GM19240 (cell line): Measurements from ENCODE around the gene HPS1.
"Not testable (repeated sequence)": the region's sequence is repeated elsewhere in the genome, so short reads cannot be mapped to it uniquely, and the experiment has no call there.

Experiments used
- DNase-seq: peaks from one replicate; pipeline ENCODE4 v3.0.0; 2011; ENCODE audit warnings: low spot score; ENCODE audit not compliant: insufficient read length

The HPS1 gene

DNA sequence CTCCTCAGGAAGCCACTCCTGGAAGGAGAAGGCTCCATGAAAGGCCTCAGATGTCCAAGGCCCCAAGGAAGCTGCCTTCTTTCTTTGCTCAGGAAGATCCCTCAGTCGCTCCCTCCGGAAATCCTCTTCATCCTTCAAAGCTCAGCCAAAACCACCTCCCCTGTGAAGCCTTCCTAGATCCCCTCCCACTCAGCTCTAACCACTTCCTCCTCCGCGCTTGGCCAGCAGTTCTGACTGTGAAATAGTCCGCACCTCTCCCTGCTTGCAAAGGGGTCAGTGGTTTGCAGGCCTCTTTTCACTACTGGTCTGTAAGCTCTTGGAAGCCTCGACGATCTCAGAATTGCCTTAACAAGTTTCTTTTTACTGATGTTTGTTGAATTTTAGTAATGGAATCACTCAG, 55.7 kb downstream of the HPS1 start:
- no peak for DNase-seq

DNA sequence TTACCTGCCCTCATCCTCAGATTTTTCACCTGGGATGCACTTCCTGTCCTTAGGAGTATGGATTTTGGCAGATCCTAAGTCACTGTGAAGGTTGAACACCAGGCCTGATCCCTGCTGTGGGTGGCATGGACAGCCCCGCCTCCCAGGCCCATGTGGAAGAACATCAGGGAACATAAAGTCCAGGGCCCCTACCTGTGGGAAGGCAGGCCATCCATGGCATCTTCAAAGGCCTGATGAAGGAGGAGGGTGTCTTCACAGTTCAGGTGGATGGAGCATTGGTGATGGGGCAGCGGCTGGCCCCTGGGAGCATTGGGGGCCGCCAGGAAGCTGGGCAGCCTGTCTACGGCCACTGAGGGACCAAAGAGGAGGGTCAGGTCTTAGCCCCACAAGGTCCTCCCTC, 56.3 kb downstream of the HPS1 start:
- no peak for DNase-seq

DNA sequence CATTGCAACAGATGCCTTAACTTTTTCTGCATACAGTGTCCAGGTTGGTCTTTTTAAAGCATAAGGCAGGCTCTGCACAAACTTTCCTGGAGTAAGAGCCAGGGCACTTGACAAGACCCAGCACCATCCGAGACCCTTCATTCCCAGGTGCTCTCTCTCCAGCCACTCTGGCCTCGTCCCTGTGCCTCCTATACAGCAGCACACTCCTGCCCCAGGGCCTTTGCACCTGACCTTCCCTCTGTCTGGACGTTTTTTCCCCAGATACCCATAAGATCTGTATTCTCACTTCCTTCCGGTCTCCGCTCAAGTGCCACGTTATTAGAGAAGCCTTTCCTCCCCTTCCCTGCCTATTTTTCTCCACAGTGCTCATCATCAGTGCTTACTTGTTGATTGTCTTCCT, 57.3 kb downstream of the HPS1 start:
- DNase-seq = no peak

DNA sequence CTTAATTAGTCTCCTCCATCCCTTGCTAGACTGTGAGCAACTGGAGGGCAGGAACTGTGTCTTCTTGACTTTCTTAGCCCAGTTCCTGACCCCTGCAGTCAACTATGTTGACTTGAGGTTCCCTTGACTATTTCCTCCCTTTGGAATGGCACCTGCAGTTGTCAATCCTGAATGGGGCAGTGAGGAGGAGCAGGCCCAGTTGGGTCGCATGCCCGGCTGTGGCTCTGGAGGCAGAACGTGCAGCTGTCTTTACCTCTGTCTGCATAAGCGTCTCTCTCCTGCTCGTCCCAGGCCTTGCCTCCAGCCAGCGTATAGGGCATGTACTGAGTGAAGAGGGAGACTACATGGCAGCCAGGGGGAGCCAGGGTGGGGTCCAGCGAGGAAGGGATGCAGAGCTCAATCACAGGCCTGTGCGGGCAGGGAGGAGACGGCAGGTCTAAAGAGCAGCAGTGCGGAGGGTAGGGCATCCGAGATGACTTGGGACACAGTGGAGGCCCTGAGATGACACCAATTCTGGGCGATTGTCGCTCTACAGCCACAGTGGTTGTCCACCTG, 58.6 kb downstream of the HPS1 start:
- no peak for DNase-seq

DNA sequence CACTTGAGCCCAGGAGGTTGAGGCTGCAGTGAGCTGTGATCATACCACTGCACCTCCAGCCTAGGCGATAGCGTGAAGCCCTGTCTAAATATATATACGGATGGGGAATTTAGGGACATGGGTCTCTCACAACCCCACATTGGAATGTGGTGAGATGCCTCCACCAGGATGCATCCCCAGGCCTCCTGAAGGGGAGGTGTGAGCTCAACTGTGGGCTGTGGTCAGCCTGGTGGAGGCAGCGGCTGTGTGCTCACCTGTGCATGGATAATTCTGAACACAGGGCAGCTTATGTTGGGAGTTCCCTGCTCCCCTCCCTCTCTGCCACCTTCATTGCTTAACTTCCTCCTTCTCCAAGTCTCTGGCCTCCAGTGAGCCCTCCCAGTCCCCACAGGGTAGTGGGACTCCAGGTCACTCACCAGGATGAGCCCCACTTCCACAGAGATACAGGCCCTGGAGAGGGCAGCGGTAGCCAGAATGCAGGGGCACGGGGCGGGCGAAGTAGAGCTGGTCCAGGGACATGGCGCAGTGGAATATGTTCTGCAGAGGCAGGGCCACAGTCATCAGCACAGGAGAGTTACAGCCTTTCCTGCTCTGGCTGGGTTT, 62.1 kb downstream of the HPS1 start:
- DNase-seq = no peak

DNA sequence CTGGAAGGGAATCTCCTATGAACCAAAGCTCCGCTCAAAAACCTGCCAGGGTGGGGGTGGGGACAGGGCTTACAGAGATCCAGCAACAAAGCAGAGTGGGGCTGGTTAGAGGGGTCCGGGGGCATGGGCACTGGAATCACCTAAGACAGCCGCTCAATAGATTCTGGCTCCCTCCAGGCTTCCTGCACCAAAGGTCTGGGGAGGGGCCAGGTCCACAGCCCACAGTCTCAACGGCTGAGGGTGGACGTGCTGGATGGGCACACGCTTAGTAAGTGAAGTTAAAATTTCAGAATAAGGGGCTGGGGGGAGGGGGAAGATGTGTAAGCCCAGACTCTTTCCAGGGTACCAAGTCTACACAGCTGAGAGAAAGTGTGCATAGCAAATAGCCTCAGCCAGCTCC, 62.9 kb downstream of the HPS1 start:
- no peak for DNase-seq

DNA sequence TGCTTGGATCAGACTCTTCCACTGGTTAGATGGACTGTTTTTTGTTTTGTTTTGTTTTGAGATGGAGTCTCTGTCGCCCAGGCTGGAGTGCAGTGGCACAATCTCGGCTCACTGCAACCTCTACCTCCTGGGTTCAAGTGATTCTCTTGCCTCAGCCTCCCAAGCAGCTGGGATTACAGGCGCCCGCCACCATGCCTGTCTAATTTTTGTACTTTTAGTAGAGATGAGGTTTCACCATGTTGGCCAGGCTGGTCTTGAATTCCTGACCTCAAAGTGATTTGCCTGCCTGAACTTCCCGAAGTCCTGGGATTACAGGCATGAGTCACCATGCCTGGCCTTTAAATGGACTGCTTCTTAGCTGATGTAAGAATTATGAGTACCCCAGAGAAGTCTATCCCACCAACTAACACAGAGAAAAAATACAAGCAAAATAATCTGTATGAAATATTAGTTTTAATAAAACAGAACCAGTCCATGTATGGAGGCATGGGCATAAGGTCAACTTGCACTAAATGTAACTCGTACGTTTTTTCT, 63.5 kb downstream of the HPS1 start:
- not testable (repeated sequence) for DNase-seq

DNA sequence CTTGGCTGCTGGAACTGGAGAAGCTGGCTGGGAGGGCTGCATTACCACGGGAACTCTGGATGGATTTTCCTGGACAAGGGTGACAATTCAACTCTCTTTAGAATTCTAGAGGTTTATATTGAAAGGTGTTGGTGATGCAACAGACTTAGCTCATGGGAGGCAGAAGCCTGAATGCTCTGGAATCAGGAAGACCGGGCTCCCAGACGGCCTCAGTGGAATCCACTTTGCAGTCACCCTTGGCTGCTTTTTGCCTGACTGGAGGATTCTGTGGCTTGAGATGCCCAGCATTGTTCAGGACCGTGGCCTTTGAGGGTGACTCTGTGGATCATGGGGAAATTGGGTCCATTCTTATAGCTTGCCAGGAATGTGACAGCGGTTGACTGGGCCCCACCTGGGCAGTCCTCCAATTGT, 64.0 kb downstream of the HPS1 start:
- DNase-seq = no peak

DNA sequence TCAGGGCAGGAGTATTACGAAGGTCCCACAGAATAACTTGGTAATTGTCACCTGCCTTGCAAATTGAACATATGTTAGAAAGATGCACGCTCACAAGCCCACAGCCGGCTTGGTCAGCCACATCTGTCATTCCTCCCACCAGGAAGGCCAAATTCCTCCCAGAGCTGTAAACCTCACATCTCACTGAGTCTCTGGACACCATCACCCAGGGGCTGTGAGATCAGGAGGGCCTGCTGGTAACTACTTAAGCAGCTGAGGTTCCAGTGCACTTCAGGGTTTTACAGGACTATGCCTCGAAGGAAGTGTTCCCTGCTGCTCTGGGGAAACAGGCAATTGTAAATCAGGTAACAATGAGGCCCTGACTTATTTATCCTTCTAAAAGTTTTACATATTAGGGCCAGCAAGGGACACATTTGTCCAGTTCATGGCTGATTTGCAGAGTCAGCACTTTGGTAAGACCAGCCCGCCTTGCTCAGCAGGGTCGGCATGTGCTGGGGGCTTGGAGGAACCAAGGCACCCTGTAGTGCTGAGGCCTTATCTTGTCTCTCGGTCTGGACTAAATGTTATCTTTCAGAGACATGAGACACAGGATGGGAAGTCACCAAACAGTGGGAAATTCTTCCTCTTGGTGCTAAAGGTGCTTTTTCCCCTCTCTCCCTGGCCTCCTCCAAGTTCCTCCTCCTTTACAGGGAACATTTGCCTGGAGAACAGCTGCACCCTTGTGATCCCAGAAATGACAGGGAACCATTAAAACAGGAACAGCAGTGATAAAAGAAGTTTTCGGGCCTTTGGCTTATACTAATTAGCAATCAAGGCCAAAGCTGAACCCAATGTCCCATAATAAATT, 66.0 kb downstream of the HPS1 start:
- no peak for DNase-seq

DNA sequence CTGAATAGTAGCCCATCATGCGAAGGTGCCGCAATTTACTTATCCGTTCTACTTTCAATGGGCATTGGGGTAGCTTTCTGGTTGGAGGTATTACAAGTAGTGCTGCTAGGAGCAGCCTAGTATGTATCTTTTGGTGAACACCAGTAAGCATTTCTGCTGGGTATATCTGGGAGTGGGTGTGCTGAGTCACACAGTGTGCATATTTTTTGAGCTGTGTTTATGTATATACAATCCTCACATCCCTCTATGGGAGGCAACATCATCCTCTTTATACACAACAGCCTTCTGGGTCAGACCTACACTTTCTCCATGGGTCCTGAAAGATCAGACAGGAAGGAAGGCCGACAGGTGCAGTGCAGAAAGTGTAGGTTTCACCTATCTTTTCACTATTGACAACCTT, 68.0 kb downstream of the HPS1 start:
- no peak for DNase-seq

DNA sequence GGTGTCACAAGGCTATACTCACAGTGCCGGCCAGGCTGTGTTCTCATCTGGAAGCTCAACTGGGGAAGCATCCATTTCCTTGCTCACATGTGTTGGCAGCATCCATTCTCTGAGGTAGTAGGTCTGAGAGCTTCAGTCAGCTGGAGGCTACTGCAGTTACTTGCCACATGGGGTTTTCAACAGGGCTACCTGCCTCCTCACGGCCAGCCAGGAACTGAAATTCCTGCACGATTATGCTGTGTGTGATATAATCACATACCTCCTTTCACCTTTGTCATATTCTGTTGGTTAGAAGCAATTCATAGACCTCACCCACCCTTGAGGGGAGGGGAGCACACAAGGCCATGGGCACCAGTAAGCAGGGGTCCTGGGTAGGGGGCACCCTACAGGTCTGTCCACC, 69.2 kb downstream of the HPS1 start:
- DNase-seq = no peak

DNA sequence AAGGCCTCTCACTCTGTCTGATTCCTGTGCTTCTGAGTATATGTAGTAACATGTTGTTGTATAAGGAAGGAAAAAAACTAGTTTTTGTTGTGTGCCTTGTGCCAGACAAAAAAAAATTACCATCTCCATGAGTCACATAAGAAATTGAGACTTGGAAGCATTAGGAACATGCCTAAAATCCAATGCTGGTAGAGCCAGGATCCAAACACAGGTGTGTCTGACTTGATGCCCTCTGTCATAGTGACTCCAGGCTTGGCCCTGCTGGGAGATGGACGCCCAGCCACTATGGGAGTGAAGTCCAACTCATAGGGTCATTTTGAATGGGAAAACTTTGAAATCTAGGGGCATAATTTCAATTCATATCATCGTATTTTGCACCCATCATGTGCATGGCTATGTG, 69.7 kb downstream of the HPS1 start:
- DNase-seq = no peak

DNA sequence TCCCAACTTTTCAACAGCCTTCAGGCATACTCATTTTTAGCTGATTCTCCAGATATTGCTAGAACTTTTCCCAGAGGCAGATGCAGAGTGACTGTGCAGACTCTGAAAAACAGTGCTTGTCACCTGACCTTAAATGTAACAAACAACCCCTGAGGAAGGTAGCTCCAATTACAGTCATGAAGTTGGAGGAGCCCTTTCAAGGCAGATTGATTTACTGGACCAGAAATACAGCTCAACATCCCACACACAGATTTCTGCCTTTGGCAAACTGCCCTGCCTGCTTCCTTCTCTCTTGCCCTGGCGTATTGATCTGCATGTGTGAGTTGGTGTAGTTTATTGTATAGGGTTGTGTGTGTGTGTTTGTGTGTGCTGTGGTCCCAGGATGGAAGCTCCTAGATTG, 70.2 kb downstream of the HPS1 start:
- no peak for DNase-seq

DNA sequence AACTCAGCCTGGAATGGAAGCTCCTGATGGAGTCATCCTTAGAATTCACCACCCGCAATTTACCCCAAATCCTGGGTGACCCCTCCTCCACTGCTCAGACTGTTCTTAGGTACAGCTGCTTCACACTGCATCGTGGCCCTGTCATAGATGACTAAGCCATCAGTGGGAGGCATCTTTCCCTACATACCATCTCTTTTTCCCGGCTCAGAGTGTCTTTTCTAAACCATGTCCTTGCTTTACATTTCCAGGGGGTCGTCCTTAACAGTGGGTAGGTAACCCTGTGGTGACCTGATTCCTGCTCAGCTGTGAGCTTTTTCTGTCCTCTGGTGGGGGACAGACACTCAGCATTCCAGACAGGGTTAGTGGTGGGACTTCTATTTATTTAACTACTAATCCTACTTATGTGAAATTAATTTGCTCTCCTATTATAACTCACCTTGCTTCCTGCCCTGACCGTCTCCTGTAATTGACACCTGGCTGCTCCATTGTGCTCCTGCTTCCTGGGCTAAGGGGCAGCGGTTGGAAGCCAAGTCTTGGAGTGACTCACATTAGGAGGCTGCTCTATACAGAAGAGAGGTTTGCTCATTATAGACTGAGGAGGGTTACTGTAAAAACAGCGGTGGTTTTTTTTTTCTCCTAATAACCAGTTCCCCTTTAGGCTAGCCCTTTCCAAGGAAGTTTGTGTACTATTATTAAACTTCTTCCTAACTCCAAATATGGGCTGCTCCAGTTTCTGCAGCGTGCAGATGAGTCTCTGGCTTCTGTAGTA, 72.3 kb downstream of the HPS1 start:
- DNase-seq = no peak

DNA sequence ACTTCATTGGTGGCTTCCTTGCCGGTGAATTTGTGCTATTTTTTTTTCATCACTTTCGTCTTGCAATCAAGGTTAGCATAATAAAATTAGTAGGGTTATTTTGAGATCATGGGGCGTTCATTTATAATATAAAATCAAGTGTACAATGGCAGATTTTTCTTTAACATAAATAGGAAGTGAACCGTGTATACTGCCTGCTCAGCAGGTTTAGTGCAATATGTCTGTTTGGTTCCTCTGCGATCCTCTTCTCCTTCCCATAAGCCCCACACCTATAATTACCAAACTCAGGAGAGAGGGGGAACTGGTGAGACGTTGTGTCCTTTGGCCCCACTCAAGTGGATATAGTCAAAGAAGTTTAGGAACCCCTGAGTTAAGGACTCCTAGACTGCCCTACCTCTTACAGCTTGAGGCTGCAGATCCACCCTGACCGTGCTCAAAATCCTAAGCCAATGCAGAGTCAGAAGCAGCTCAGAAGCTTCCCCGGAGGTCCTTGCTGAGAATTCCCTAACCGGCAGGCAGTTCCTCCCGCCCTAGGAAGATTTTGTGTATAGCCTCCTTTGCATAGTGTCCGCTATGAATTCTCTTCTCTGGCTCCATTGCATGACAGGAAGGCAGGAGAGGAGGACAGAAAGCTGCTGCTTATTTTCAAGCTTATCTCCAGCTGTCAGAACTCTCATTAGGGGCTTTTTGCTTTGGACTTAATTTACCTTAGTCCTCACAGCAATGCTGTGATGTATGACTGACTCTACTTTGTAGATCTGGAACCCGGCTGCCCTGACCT, 73.3 kb downstream of the HPS1 start:
- no peak for DNase-seq

DNA sequence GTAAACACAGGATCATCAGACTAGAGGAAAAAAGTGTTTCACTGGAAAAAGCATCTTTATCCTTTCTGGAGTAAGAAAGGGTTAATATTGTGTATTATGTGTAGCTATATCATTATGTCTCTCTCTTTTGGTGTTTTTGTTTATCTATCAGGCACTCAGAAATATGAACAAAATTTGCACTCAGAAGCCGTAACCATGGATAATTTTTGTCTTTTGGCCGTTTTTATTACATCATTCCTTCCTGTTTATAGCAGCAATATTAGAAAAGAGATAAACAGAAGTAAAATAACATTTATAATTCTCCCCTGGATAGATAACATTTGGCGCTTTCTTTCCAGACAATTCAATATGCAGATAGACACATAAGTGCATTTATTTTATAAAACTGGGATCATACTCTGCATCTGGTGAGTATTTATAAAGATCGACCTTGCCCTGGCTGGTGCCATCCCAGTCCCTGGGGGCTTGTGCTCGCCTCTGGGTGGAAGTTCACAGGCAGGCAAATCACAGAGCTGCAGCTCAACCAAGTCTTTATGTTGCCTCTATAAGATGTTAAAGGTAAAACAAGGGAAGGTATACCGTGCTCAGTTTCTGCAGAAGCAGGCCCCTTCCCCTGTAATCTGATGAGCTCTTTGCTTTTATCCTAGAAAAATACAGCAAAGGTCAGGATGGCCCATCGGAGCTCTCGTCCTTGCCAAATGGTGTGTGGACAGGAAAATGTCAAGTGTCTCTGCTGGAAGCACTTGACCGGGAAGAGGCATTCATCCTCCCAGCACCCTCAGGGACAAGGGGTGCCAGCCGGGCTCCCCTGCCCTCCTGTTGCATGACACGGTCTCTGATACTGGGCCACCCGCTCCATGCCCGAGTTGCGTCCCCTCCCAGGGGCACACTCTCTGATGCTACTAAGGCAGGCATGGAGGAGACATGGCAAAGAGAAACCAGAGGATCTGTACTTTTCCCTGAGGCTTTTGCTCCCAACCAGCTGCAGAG, 75.6 kb downstream of the HPS1 start:
- DNase-seq = no peak

DNA sequence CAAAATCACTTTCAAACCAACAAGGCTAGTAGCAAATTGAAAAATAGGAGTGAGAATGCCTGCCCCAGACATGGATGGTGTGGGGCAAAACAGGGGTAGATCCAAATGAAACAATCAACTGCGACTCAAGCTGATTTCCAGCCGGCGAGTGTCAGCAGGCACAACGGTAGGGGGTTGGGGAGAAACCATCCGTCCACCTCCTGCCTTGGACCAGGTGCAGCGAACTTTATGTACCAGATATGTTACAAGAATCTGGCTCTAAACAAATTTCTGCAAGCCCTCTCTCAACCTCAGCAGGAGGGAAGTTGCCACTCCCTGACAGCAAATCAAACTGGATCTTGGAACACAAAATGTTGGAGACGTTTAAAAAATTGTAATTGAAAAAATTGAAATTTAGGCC, 76.9 kb downstream of the HPS1 start:
- DNase-seq = no peak

DNA sequence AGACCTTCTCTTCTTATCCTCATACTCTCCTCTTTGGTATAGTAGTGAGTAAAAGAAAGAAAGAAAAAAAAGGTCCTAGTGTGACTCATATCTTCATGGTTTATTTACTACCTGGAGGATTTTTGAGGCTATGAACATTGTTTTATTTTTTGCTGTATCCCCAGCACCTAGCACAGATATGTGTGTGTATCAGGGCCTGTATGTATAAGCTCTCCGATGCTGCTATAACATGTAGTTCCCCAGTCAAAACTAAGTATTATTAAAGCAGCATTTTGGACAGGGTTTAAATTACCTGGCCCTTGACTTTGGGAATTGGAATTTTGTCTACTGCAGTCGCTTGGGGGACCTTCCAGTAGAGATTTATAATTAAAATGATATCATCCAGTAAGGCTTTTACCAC, 78.1 kb downstream of the HPS1 start:
- DNase-seq = no peak

DNA sequence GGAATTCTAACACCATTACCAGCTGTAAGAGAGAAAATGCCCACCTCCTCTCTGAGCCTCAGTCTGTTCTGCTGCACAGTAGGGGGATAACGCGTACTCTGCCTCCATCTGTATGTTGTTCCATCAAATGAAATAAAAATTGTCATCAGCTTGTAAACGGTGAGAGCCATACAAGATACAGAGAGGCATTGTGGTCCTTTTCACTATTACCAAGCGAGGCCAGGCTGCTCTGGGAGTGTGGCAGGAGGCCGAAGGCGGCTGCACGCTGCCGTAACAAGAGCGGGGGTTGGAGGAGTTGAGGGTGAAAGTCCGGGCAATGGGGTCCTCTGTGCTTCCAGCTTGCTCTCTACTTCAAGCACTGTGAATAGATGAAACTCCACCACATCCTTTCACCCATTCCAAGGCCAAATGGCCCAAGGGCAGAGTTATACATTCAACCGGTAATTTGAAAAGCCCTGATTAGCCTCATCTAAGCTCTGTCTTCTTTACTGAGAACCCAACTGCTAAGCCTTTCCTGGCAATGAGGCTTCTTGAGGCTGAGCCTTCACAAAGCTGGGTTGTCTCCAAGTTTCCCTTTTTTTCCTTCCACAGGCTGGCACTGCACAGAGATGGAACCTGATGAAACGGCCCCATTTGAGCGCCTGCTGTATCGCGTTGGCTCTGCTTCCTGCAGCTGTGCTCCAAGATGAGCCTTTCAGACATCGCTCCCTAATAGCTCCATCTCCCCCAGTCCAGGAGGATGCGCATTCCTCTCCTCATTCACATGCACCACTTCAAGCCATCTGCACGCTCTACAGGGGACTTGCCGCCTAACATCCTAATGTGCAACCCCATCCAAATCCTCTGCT, 78.9 kb downstream of the HPS1 start:
- DNase-seq = no peak
